CD14-positive monocyte (primary cell): Measurements from ENCODE around the gene SPSB4. TPM values are rescaled to one million over a fixed set of nuclear protein-coding genes. Genes with fewer than 3 reads are reported as not detected.

ENCODE experiments used
- DNase-seq, 3 donors: peaks; one replicate each; pipeline ENCODE4 v3.0.0-alpha.2; 2011 to 2022
- H2AFZ ChIP-seq: 2 replicates; pipeline ENCODE4 v1.6.0; 2012; ENCODE audit warnings: mild to moderate bottlenecking, low read depth, low read length, inconsistent platforms; ENCODE audit not compliant: insufficient read depth, poor library complexity, severe bottlenecking
- H3K27ac ChIP-seq, 2 donors: 1 replicate in 1 of 2; 2 replicates in 1 of 2; pipeline ENCODE4 v1.5.1; 2012 to 2013; ENCODE audit warnings: low read length in 2 of 2, control low read depth in 1 of 2, inconsistent platforms in 1 of 2, low read depth in 1 of 2, mild to moderate bottlenecking in 1 of 2
- H3K27me3 ChIP-seq, 2 donors: one replicate each; pipeline versions ENCODE4 v1.6.0 to v1.6.1; 2011 to 2013; ENCODE audit warnings: low read length in 2 of 2; ENCODE audit not compliant: control insufficient read depth in 2 of 2, insufficient read depth in 2 of 2
- H3K36me3 ChIP-seq, 2 donors: replicated peaks in 1 of 2; 1 replicate in 1 of 2; 2 replicates in 1 of 2; pipeline versions ENCODE4 v1.5.1 to v1.6.1; 2012 to 2013; ENCODE audit warnings: low read length in 2 of 2, control low read depth in 1 of 2, inconsistent platforms in 1 of 2, mild to moderate bottlenecking in 1 of 2; ENCODE audit not compliant: insufficient read depth in 2 of 2, control insufficient read depth in 1 of 2
- H3K4me1 ChIP-seq, 2 donors: 1 replicate in 1 of 2; 2 replicates in 1 of 2; pipeline versions ENCODE4 v1.5.1 to v1.6.1; 2012 to 2013; ENCODE audit warnings: low read length in 2 of 2, control low read depth in 1 of 2, inconsistent platforms in 1 of 2, mild to moderate bottlenecking in 1 of 2, moderate library complexity in 1 of 2; ENCODE audit not compliant: insufficient read depth in 2 of 2, control insufficient read depth in 1 of 2
- H3K4me2 ChIP-seq: replicated peaks from 2 replicates; pipeline ENCODE3; 2012; ENCODE audit warnings: low read length, moderate library complexity, mild to moderate bottlenecking; ENCODE audit not compliant: poor library complexity, severe bottlenecking; ENCODE audit errors: extremely low read depth
- H3K4me3 ChIP-seq, 3 experiments: fragments of 200-600 bp in 1 of 3; sonication (generic) in 1 of 3; replicated peaks in 1 of 3; 1 replicate in 2 of 3; 2 replicates in 1 of 3; pipeline ENCODE4 v1.5.1; 2011 to 2013; ENCODE audit warnings: low read length in 3 of 3, mild to moderate bottlenecking in 3 of 3, control low read depth in 2 of 3, low read depth in 2 of 3, inconsistent platforms in 1 of 3, moderate library complexity in 1 of 3
- H3K79me2 ChIP-seq: 2 replicates; pipeline ENCODE4 v1.6.0; 2012; ENCODE audit warnings: mild to moderate bottlenecking, control low read depth, inconsistent platforms, low read length, moderate library complexity; ENCODE audit not compliant: insufficient read depth
- H3K9ac ChIP-seq: 2 replicates; pipeline ENCODE4 v1.6.0; 2017; ENCODE audit warnings: low read length, mild to moderate bottlenecking; ENCODE audit not compliant: insufficient read depth, poor library complexity, severe bottlenecking
- H3K9me3 ChIP-seq, 2 donors: replicated peaks in 1 of 2; 1 replicate in 1 of 2; 2 replicates in 1 of 2; pipeline versions ENCODE4 v1.5.1 to v1.6.1; 2012 to 2013; ENCODE audit warnings: low read length in 2 of 2, control low read depth in 1 of 2; ENCODE audit not compliant: control insufficient read depth in 1 of 2, insufficient read depth in 1 of 2
- H4K20me1 ChIP-seq: 2 replicates; pipeline ENCODE4 v1.6.0; 2012; ENCODE audit warnings: mild to moderate bottlenecking, low read length, control low read depth, moderate library complexity; ENCODE audit not compliant: insufficient read depth
- H3K27ac Mint-ChIP-seq, 7 donors: one replicate each; pipeline ENCODE4 v1.8.0; 2020; ENCODE audit warnings: mild to moderate bottlenecking in 7 of 7, mixed read lengths in 7 of 7, moderate library complexity in 6 of 7, inconsistent platforms in 2 of 7
- H3K27me3 Mint-ChIP-seq, 3 donors: one replicate each; pipeline ENCODE4 v1.8.0; 2021 to 2022; ENCODE audit warnings: low read depth in 3 of 3, mild to moderate bottlenecking in 3 of 3, mixed read lengths in 3 of 3, moderate library complexity in 3 of 3, inconsistent platforms in 1 of 3
- H3K36me3 Mint-ChIP-seq, 2 donors: one replicate each; pipeline ENCODE4 v1.8.0; 2020; ENCODE audit warnings: mixed read lengths in 2 of 2, inconsistent platforms in 1 of 2, mild to moderate bottlenecking in 1 of 2
- H3K4me1 Mint-ChIP-seq: one replicate; pipeline ENCODE4 v1.8.0; 2020; ENCODE audit warnings: mild to moderate bottlenecking, mixed read lengths
- H3K4me3 Mint-ChIP-seq, 2 donors: one replicate each; pipeline ENCODE4 v1.8.0; 2020; ENCODE audit warnings: mild to moderate bottlenecking in 2 of 2, mixed read lengths in 2 of 2, moderate library complexity in 1 of 2
- H3K9me3 Mint-ChIP-seq, 7 donors: one replicate each; pipeline ENCODE4 v1.8.0; 2020 to 2022; ENCODE audit warnings: mixed read lengths in 7 of 7, mild to moderate bottlenecking in 6 of 7, moderate library complexity in 6 of 7, inconsistent platforms in 2 of 7
- WGBS: methylation state at CpG from one replicate; pipeline ENCODE4 v1.1.5; 2013; ENCODE audit warnings: missing lambda C conversion rate; ENCODE audit not compliant: insufficient coverage; 5-methylcytosine and 5-hydroxymethylcytosine counted together
- intact Hi-C, 2 donors: fragments of 100-400 bp; cut with micrococcal nuclease; formaldehyde crosslinking; loops; one replicate each; pipeline versions ENCODE4 v1.15.0 to v1.15.1; 2023
- polyA plus RNA-seq, 3 donors: library from polyadenylated mRNA; depleted of rRNA in 1 of 3; unstranded in 2 of 3; stranded (reverse) in 1 of 3; fragments of 300-500 nt in 2 of 3; fragments of >200 nt in 1 of 3; fragmentation: Illumina TruSeq in 2 of 3; gene quantifications; 1 replicate in 2 of 3; 2 replicates in 1 of 3; pipeline ENCODE4 v1.2.3, GENCODE V29; 2012 to 2021
- TF ChIP-seq, protein P1 (sequence below): fragments of 200-600 bp; IDR thresholded peaks from one replicate; pipeline ENCODE4 v1.8.0; 2022; ENCODE audit warnings: antibody characterized with exemption, mild to moderate bottlenecking

Gene SPSB4
- polyA plus RNA-seq, 3 donors, result not detected

DNA sequence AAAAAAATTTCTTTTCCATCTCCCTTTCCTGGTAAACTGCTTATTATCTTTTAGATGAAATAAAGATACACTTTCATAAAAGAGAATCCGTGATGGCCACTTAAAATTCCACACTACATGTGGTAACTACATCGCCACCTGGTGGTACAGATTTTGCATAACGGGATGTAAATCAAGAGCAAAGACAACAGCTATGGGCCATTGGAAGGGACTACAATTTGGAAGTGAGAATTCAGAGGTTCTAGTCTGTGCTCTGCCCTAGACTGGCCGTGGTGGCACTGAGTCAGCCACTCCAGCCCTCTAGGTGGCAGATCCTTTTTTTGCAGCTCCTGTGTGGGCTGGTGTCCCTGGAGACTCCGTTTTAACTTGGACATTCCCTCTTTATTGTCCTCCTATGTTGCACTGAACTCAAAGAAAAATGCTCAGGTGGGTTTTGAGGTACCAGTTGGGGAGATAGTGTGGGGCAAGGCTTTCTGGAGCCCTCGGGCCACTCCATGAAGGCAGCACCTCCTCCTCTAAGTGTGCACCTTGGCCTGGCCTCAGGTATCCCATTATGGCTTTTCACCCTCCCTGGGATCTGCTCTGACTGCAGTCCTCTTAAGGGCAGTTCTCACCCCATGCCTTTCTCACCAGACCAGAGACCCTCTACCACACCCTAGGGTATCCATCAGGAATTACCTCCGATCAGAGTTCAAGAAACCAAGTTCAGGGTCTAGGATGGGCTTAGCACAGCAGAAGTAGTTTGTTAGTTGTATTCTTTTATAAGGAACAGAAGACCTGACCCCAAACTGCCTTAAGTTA is 54.9 kb downstream of the SPSB4 start:
- Histone ChIP-seq H3K9me3 (peaks cover 0 to 3% of the 10 kb centered on the region in 2 donors), H4K20me1 (no peaks in the 10 kb centered on the region), H3K79me2 (no peaks in the 10 kb centered on the region), H3K27ac (no peak overlapping the region), H3K4me3 (no peak overlapping the region), H3K27me3 (no peaks in the 10 kb centered on the region), H3K36me3 (no peaks in the 10 kb centered on the region), H3K4me2 (no peak overlapping the region), H3K4me1 (no peaks in the 10 kb centered on the region), H2AFZ (peak overlapping the region; percentile 30), H3K9ac (no peak overlapping the region)
- TF ChIP-seq, protein P1, sequence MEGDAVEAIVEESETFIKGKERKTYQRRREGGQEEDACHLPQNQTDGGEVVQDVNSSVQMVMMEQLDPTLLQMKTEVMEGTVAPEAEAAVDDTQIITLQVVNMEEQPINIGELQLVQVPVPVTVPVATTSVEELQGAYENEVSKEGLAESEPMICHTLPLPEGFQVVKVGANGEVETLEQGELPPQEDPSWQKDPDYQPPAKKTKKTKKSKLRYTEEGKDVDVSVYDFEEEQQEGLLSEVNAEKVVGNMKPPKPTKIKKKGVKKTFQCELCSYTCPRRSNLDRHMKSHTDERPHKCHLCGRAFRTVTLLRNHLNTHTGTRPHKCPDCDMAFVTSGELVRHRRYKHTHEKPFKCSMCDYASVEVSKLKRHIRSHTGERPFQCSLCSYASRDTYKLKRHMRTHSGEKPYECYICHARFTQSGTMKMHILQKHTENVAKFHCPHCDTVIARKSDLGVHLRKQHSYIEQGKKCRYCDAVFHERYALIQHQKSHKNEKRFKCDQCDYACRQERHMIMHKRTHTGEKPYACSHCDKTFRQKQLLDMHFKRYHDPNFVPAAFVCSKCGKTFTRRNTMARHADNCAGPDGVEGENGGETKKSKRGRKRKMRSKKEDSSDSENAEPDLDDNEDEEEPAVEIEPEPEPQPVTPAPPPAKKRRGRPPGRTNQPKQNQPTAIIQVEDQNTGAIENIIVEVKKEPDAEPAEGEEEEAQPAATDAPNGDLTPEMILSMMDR, result peak; percentile 82
- peak; percentile 22 to 55 (median 45) for DNase-seq
- 0% methylated on average over 1 of the region's 7 CpGs for WGBS
- peaks cover 0 to 3% (median 1%) of the 10 kb centered on the region in 3 donors for H3K27me3 Mint-ChIP-seq
- no peaks in the 10 kb centered on the region for H3K36me3 Mint-ChIP-seq
- H3K27ac Mint-ChIP-seq, result no peak overlapping the region
- intact Hi-C loops, result loop anchor here (10.0 kb wide), 2 partner anchors 101 to 211 kb away; no protein-coding TSS in a partner anchor
- peaks cover 2% of the 10 kb centered on the region for H3K4me1 Mint-ChIP-seq
- H3K4me3 Mint-ChIP-seq, result no peak overlapping the region
- peaks cover 0 to 9% (median 2%) of the 10 kb centered on the region in 7 donors for H3K9me3 Mint-ChIP-seq

DNA sequence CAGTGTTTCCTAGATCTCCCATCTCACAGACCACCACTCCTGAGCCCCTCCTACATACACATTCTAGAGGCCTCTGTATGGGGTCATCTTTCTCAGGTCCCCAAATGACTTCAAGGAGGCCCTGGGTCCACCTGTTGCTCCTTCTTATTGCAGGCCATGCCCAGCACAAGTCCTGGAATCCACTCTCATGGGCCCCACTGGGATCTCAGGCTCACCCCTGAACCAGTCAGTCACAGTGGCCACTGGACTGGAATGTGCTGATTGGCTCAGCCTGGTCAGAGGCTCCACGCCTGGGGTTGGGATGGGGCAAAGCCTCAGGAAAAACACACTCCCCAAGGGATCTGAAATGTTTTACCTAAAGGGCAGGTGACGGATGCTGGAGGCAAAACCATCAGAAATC is 55.7 kb downstream of the SPSB4 start:
- TF ChIP-seq, protein P1, result no peak
- Mint-ChIP-seq H3K36me3 (no peaks in the 10 kb centered on the region), H3K4me3 (no peak overlapping the region), H3K4me1 (peaks cover 2% of the 10 kb centered on the region), H3K27ac (no peak overlapping the region), H3K27me3 (peaks cover 0 to 3% (median 1%) of the 10 kb centered on the region in 3 donors), H3K9me3 (peaks cover 0 to 9% (median 2%) of the 10 kb centered on the region in 7 donors)
- intact Hi-C loops, result loop anchor here (10.0 kb wide), 2 partner anchors 102 to 212 kb away; no protein-coding TSS in a partner anchor
- no peak overlapping the region for H3K4me3 ChIP-seq
- no peaks in the 10 kb centered on the region for H3K4me1 ChIP-seq
- WGBS, result no CpG with 5 or more reads among the region's 2 CpGs
- no peak overlapping the region for H3K27ac ChIP-seq
- H3K27me3 ChIP-seq, result no peaks in the 10 kb centered on the region
- peaks cover 0 to 3% of the 10 kb centered on the region in 2 donors for H3K9me3 ChIP-seq
- no peak for DNase-seq
- no peak overlapping the region for H2AFZ ChIP-seq
- no peak overlapping the region for H3K4me2 ChIP-seq
- H3K36me3 ChIP-seq, result no peaks in the 10 kb centered on the region
- H4K20me1 ChIP-seq, result no peaks in the 10 kb centered on the region
- no peak overlapping the region for H3K9ac ChIP-seq
- H3K79me2 ChIP-seq, result no peaks in the 10 kb centered on the region
